Esophagus (tissue), 2 donors: ENCODE measurements around the gene CCND1. TPM values are rescaled to one million over a fixed set of nuclear protein-coding genes. Genes with fewer than 3 reads are reported as not detected.

Experiments used
- H3K27ac ChIP-seq, 2 donors: one replicate each; pipeline ENCODE4 v1.5.1; 2013; ENCODE audit warnings: low read depth in 2 of 2, mild to moderate bottlenecking in 2 of 2, inconsistent platforms in 1 of 2, low read length in 1 of 2, moderate library complexity in 1 of 2
- H3K27me3 ChIP-seq, 2 donors: one replicate each; pipeline ENCODE4 v1.6.1; 2013; ENCODE audit warnings: low read length in 2 of 2, control low read depth in 1 of 2, mild to moderate bottlenecking in 1 of 2; ENCODE audit not compliant: insufficient read depth in 2 of 2, control insufficient read depth in 1 of 2
- H3K36me3 ChIP-seq, 2 donors: one replicate each; pipeline ENCODE4 v1.6.1; 2013; ENCODE audit warnings: low read length in 1 of 2; ENCODE audit not compliant: control insufficient read depth in 2 of 2, insufficient read depth in 2 of 2
- H3K4me1 ChIP-seq, 2 donors: one replicate each; pipeline ENCODE4 v1.6.1; 2013; ENCODE audit warnings: low read length in 1 of 2; ENCODE audit not compliant: control insufficient read depth in 2 of 2, insufficient read depth in 2 of 2
- H3K4me3 ChIP-seq, 2 donors: one replicate each; pipeline ENCODE4 v1.5.1; 2013; ENCODE audit warnings: low read length in 2 of 2, mild to moderate bottlenecking in 2 of 2, low read depth in 1 of 2, moderate library complexity in 1 of 2
- H3K9me3 ChIP-seq, 2 donors: one replicate each; pipeline ENCODE4 v1.6.1; 2013; ENCODE audit warnings: mild to moderate bottlenecking in 2 of 2, low read depth in 1 of 2, low read length in 1 of 2, moderate library complexity in 1 of 2; ENCODE audit not compliant: control insufficient read depth in 2 of 2, insufficient read depth in 1 of 2
- WGBS, 2 donors: extraction: QIAGEN DNeasy Blood & Tissue Kit; methylation state at CpG; one replicate each; pipeline ENCODE4 v1.1.7; 2013; 5-methylcytosine and 5-hydroxymethylcytosine counted together
- polyA plus RNA-seq, 2 donors: library from polyadenylated mRNA; stranded (reverse); fragments of 200-250 nt; gene quantifications; one replicate each; pipeline ENCODE4 v1.2.3, GENCODE V29; 2013
- donor health status: healthy with polysubstance abuse.
- donor health status: Bipolar disorder and iron deficiency.

CCND1 gene
- polyA plus RNA-seq, 2 donors: 45.1 to 48.5 TPM

DNA sequence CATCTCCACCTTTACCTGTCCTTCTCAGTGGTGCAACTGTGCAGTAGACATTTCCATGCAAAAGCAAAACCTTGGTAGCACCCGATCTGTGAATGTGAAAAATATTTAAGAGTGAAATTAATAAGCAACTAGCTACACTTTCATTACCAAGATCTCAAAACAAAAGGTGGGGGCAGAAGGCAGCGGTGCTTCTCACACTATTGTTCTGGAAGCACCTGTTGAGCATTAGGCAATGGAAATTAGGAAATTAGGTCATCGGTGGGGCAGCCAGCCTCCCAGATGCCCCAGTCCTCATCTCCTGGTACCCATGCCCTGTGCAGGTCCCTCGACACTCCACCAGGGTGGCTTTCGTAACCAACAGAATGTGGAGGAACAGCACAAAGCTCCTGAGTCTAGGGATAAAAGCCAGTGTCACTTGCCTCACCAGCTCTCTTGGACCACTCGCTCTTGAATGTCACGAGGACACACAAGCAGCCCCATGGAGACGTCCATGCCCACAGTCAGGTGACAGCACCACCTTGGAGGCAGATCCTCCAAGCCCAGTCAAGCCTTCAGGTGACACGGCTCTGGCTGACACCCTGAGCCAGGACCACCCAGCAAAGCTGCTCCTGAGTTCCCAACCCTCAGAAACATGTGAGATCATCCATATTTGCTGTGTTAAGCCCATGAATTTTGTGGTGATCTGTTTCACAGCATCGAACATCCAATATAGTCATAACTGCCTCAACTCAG lies 30.9 kb downstream of the CCND1 start:
- Histone ChIP-seq H3K27ac (no peak overlapping the region), H3K4me3 (no peak overlapping the region), H3K27me3 (no peaks in the 10 kb centered on the region), H3K36me3 (peaks cover 2 to 11% of the 10 kb centered on the region in 2 donors), H3K4me1 (peaks cover 2 to 14% of the 10 kb centered on the region in 2 donors), H3K9me3 (no peaks in the 10 kb centered on the region)
- WGBS, 2 donors: 80 to 83% methylated on average over 10 of the region's 10 CpGs

DNA sequence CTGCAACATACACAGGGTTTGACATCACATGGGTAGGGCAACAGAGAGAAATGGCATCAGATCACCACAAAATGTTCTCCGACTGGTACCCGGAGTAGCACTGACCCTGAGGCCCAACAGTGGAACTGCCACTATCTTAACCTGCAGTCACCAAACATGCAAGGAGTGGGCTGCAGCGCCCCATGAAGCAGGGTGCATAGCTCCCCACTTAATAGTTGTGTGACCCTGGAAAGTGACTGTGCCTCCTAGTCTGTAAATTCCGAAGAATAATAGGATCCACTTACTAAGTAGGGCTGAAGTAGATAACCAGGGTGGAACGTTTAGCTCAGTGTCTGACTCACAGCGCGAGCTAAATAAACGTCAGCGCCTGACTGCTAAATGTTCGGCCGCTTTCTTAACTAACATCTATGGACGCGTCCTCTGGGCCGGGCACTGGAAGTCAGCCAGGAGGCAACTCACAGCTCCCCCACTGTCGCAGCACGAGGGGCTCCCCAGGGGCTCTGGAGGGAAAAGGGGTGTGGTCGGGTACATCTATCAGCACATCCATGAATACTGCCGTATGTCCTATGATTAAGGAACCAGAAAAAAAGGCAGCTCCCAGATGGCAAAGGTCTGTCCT lies 33.4 kb downstream of the CCND1 start:
- Histone ChIP-seq H3K27me3 (no peaks in the 10 kb centered on the region), H3K36me3 (peaks cover 2 to 11% of the 10 kb centered on the region in 2 donors), H3K27ac (peak overlapping the region; percentile 91 to 94), H3K4me1 (peaks cover 2 to 9% of the 10 kb centered on the region in 2 donors), H3K4me3 (peak overlapping the region; percentile 66 to 98), H3K9me3 (no peaks in the 10 kb centered on the region)
- WGBS, 2 donors: 15% methylated on average over 18 of the region's 18 CpGs

DNA sequence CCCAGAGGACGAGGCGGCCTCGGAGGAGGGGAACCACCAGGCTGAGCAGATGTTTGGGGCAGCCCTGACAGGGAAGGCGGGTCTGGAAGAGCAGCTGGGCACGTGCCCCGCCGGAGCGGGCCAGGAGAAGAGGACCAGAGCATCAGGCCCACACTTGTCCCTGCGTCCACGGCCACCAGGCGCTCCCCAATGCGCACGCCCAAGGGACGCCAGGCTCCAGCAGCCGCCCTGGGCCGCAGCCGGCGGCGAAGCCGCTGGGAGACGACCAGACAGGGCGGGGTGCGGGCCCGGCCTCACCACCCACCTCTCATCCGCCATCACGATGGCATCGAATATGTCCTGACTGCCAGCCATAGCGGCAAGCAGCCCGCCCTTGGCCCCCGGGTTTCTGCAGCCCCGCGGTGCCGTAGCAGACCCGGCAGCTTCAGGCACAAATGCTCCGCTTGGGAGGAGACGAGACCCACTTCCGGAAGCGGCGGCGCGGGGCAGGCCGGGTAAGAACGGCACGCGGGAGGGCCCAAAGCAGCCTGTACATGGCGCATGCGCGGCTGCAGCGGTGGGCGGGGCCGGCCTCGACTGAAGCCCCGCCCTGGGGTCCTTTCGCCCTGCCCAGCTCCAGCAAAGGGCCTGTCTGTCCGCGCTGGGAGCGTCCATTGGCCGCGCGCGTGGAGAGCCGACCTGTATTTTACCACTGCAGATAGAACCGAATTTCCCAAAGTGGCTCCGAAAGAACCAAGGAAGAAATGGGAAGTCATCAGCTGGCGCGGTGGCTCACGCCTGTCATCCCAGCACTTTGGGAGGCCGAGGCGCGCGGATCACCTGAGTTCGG lies 34.1 kb downstream of the CCND1 start, which contains the start of gene LTO1:
Gene LTO1 (minus strand): TSS at position 468 of the 829 bp plus-strand sequence. CDS start 114 bp downstream, at position 354.
- H3K27me3 ChIP-seq: no peaks in the 10 kb centered on the region
- peaks cover under 1 to 4% of the 10 kb centered on the region in 2 donors for H3K4me1 ChIP-seq
- peak within 1 kb of the TSS; percentile 66 to 98 for H3K4me3 ChIP-seq
- H3K27ac ChIP-seq: peak within 1 kb of the TSS; percentile 91 to 94
- WGBS, 2 donors: 3% methylated on average over 61 to 72 of the region's 72 CpGs
- no peaks in the 10 kb centered on the region for H3K9me3 ChIP-seq
- peaks cover 2 to 11% of the 10 kb centered on the region in 2 donors for H3K36me3 ChIP-seq

DNA sequence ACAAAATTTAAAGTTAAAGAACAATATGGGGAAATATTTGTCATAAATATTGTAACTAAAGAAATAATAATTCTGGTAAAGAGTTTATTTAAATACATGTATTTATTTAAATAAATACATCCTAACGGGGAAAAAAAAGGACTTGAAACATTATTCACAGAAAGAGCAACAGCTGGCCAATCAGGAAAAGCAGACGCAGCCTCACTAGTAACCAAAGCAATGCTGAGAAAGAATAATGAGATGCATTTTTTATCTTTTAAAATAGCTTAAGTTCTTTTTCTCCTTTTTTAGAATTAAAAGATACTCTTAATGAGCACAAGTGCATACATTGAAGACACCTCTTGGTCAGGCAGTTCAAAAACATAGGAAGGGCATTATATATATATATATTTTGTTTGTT lies 36.8 kb downstream of the CCND1 start:
- Histone ChIP-seq H3K27ac (no peak overlapping the region), H3K9me3 (no peaks in the 10 kb centered on the region), H3K36me3 (no peaks in the 10 kb centered on the region), H3K4me3 (no peak overlapping the region), H3K27me3 (no peaks in the 10 kb centered on the region), H3K4me1 (peaks cover 0 to 4% of the 10 kb centered on the region in 2 donors)
- 44 to 56% methylated on average over 2 of the region's 2 CpGs for WGBS, 2 donors

DNA sequence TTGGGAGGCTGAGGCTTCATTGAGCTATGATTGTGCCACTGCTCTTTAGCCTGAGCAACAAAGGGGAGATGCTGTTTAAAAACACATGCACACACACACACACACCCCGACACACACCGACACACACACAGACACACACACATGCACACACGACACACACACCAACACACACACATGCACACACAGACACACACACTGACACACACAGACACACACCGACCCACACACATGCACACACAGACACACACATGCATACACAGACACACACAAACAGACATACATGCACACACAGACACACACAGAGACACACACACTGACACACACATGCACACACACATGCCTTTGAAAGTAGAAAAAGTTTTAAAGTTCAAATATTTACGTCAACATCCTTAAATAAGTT lies 39.7 kb downstream of the CCND1 start:
- H3K4me1 ChIP-seq: peaks cover 0 to 2% of the 10 kb centered on the region in 2 donors
- H3K36me3 ChIP-seq: no peaks in the 10 kb centered on the region
- H3K9me3 ChIP-seq: peaks cover 0 to 2% of the 10 kb centered on the region in 2 donors
- WGBS, 2 donors: 92 to 96% methylated on average over 5 of the region's 5 CpGs
- no peaks in the 10 kb centered on the region for H3K27me3 ChIP-seq
- H3K4me3 ChIP-seq: no peak overlapping the region
- no peak overlapping the region for H3K27ac ChIP-seq

DNA sequence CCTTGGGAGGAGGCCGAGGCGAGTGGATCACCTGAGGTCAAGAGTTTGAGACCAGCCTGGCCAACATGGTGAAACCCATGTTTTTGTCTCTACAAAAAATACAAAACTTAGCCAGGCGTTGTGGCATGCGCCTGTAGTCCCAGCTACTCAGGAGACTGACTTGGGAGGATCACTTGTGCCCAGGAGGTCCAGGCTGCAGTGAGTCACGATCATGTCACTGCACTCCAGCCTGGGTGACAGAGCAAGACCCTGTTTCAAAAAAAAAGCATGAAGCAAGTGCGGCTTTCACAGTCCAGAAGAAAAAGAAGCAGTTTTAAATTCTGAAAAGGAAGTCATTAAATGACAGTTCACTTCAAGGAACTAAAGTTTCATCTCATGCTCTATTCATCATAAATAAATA lies 41.3 kb downstream of the CCND1 start:
- H3K4me1 ChIP-seq: peaks cover 0 to 3% of the 10 kb centered on the region in 2 donors
- no peak overlapping the region for H3K4me3 ChIP-seq
- 73 to 86% methylated on average over 6 of the region's 6 CpGs for WGBS, 2 donors
- no peaks in the 10 kb centered on the region for H3K36me3 ChIP-seq
- H3K27me3 ChIP-seq: no peaks in the 10 kb centered on the region
- peaks cover 0 to 5% of the 10 kb centered on the region in 2 donors for H3K9me3 ChIP-seq
- no peak overlapping the region for H3K27ac ChIP-seq

DNA sequence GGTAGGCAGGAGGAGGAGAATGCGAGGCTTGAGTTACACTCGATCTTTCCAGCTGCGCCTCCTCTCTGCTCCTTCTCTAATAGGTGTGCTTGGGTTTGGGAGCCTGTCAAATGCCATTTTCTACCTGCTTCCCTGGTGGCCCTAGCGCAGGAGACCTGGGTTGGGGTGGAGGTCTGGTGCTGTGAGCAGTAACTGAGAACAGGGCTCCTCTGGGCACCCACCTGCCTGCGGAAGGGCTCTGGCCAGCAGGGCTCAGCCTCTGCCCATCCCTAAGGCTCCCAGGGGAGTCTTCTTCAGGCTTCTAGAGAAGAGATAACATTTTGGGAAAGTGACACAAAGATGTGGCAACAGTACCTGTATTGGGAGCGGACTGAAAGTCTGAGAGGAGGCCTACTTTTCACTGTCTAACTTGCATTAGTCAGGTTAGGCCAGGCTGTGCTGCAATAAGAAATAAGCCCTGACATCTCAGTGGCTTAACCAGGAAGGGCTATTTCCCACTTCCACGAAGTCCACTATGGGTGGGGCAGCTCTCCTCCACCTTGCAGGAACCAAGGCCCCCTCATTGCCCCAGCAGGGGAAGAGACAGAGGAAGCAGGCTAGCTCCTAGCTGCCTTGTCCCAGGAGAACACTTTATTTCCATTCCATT lies 41.8 kb downstream of the CCND1 start:
- no peak overlapping the region for H3K27ac ChIP-seq

DNA sequence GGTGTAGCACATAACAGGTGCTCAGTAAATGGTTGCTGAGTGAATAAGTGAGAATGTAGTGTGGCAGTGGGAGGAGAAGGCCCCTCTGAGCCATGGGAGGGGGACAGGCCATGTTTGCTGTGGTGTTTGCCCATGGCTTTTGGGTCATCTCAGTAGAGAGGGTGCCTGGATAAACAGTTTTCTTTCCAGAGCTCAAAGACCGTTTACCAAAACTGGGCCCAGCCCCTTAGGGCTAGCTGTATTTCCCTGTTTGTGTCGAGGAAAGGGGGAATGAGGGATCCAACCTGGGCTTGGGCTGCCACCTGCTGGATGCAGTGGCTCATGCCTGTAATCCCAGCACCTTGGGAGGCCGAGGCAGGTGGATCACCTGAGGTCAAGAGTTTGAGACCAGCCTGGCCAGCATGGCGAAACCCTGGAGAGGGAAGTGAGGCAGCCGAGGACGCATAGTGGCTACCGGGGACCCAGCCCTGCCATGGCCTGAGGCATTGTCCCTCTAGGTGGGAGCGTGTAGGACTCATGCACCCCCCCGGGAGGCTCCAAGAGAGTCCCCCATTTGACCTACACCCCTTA lies 42.9 kb downstream of the CCND1 start:
- no peak overlapping the region for H3K27ac ChIP-seq
- H3K4me3 ChIP-seq: no peak overlapping the region
- 56 to 59% methylated on average over 9 of the region's 9 CpGs for WGBS, 2 donors
- no peaks in the 10 kb centered on the region for H3K27me3 ChIP-seq
- no peaks in the 10 kb centered on the region for H3K36me3 ChIP-seq
- H3K9me3 ChIP-seq: peaks cover 0 to 5% of the 10 kb centered on the region in 2 donors
- peaks cover 0 to 3% of the 10 kb centered on the region in 2 donors for H3K4me1 ChIP-seq

More for the DNA sequence above, 41.8 kb downstream of the CCND1 start:
- Histone ChIP-seq H3K27me3 (no peaks in the 10 kb centered on the region), H3K9me3 (peaks cover 0 to 5% of the 10 kb centered on the region in 2 donors), H3K4me3 (no peak overlapping the region), H3K36me3 (no peaks in the 10 kb centered on the region), H3K4me1 (peaks cover 0 to 3% of the 10 kb centered on the region in 2 donors)
- WGBS, 2 donors: 91 to 92% methylated on average over 7 of the region's 7 CpGs

DNA sequence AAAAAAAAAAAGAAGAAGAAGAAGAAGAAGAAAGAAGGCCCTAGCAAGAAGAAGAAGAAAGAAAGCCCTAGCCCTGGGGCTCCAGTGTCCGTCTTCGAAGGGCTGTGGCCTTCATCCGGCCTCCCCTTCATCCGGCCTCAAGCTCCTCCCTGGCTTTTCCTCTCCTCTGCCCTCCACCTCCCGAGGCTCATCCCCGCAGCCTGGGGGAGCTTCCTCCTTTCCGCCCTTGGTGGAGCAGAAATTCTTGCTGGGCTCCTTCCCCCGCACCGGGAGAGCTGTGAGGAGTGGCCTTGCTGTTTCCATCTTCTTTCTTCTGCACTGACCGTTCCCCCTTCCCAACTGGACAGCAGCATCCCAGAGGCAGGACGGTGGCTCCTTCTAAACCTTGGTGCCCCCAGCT lies 43.7 kb downstream of the CCND1 start:
- 74 to 81% methylated on average over 10 to 11 of the region's 11 CpGs for WGBS, 2 donors

More for the DNA sequence above, 43.7 kb downstream of the CCND1 start:
- no peak overlapping the region for H3K27ac ChIP-seq
- no peak overlapping the region for H3K4me3 ChIP-seq
- peaks cover 0 to 5% of the 10 kb centered on the region in 2 donors for H3K9me3 ChIP-seq
- no peaks in the 10 kb centered on the region for H3K27me3 ChIP-seq
- H3K36me3 ChIP-seq: no peaks in the 10 kb centered on the region
- H3K4me1 ChIP-seq: peaks cover 0 to 3% of the 10 kb centered on the region in 2 donors
